IMR-90 (cell line): ENCODE data around the gene LIN7B. TPM values are rescaled to one million over a fixed set of nuclear protein-coding genes. Genes with fewer than 3 reads are reported as not detected.

Experiments used
- ATAC-seq: fragments of 200-7000 bp; cut with Tn5 transposase; 2 replicates; pipeline ENCODE4 v1.9.1; 2020; ENCODE audit warnings: low read depth, mild to moderate bottlenecking, moderate library complexity
- BruUV-seq: library from RNA; stranded (reverse); fragments of 400-500 nt; replicated peaks from 2 replicates; lab custom pipeline; 2021; lab: Mats Ljungman, UMichigan
- CTCF ChIA-PET: fragments of 300-600 bp; formaldehyde crosslinking; extraction: SDS; loops from one replicate; lab custom pipeline; 2021; ENCODE audit warnings: antibody characterized with exemption; lab: Yijun Ruan, JAX
- POLR2A ChIA-PET: fragments of 300-600 bp; sonication (Branson Sonifier 250); formaldehyde crosslinking; loops from one replicate; lab custom pipeline; 2022; ENCODE audit warnings: antibody characterized with exemption; ENCODE audit not compliant: unreplicated experiment; lab: Charles Lee
- DNase-seq: peaks from one replicate; pipeline ENCODE4 v3.0.0; 2013
- H2AFZ ChIP-seq: replicated peaks from 2 replicates; pipeline ENCODE3; 2013; ENCODE audit warnings: low read length, mild to moderate bottlenecking; ENCODE audit not compliant: poor library complexity
- H2AK5ac ChIP-seq: 2 replicates; pipeline ENCODE4 v1.6.1; 2013; ENCODE audit warnings: low read depth, low read length, inconsistent platforms
- H2AK9ac ChIP-seq: replicated peaks from 2 replicates; pipeline ENCODE3; 2013; ENCODE audit warnings: mild to moderate bottlenecking, low read depth, low read length, moderate library complexity; ENCODE audit not compliant: poor library complexity
- H2BK120ac ChIP-seq: 2 replicates; pipeline ENCODE4 v1.6.1; 2013; ENCODE audit warnings: low read depth, low read length, inconsistent platforms
- H2BK15ac ChIP-seq: 3 replicates; pipeline ENCODE4 v1.6.1; 2013; ENCODE audit warnings: low read depth, low read length, inconsistent platforms
- H2BK20ac ChIP-seq: 2 replicates; pipeline ENCODE4 v1.6.1; 2013; ENCODE audit warnings: low read depth, mild to moderate bottlenecking, inconsistent platforms, low read length, moderate library complexity
- H2BK5ac ChIP-seq: 2 replicates; pipeline ENCODE4 v1.6.1; 2013; ENCODE audit warnings: mild to moderate bottlenecking, low read depth, low read length, inconsistent platforms; ENCODE audit not compliant: poor library complexity, severe bottlenecking
- H3K14ac ChIP-seq: replicated peaks from 2 replicates; pipeline ENCODE4 v1.6.1; 2013; ENCODE audit warnings: low read depth, low read length, inconsistent platforms
- H3K18ac ChIP-seq: 2 replicates; pipeline ENCODE4 v1.6.1; 2013; ENCODE audit warnings: low read depth, low read length, control low read depth
- H3K23ac ChIP-seq: 2 replicates; pipeline ENCODE4 v1.6.1; 2013; ENCODE audit warnings: low read depth, low read length, inconsistent platforms
- H3K27ac ChIP-seq: 2 replicates; pipeline ENCODE4 v1.5.1; 2013; ENCODE audit warnings: mild to moderate bottlenecking, control low read depth, low read length; ENCODE audit not compliant: insufficient read depth
- H3K27me3 ChIP-seq: 2 replicates; pipeline ENCODE4 v1.6.1; 2013; ENCODE audit warnings: low read length; ENCODE audit not compliant: control insufficient read depth, insufficient read depth
- H3K36me3 ChIP-seq: 2 replicates; pipeline ENCODE4 v1.6.1; 2013; ENCODE audit warnings: low read length, mixed read lengths; ENCODE audit not compliant: control insufficient read depth, insufficient read depth
- H3K4ac ChIP-seq: 2 replicates; pipeline ENCODE4 v1.6.1; 2013; ENCODE audit warnings: low read depth, low read length, inconsistent platforms
- H3K4me1 ChIP-seq: 2 replicates; pipeline ENCODE4 v1.6.1; 2013; ENCODE audit warnings: low read length, mixed read lengths; ENCODE audit not compliant: control insufficient read depth, insufficient read depth
- H3K4me2 ChIP-seq: 2 replicates; pipeline ENCODE4 v1.6.1; 2013; ENCODE audit warnings: low read depth, mild to moderate bottlenecking, control low read depth, low read length, moderate library complexity
- H3K4me3 ChIP-seq: 2 replicates; pipeline ENCODE4 v1.5.1; 2013; ENCODE audit warnings: low read depth, mild to moderate bottlenecking, control low read depth, low read length, moderate library complexity; ENCODE audit not compliant: insufficient read depth
- H3K56ac ChIP-seq: 2 replicates; pipeline ENCODE4 v1.6.1; 2013; ENCODE audit warnings: low read length, inconsistent platforms; ENCODE audit not compliant: insufficient read depth; ENCODE audit errors: extremely low read depth
- H3K79me1 ChIP-seq, 2 experiments: 2 replicates each; pipeline ENCODE4 v1.6.1; 2013; ENCODE audit warnings: low read length in 2 of 2, inconsistent platforms in 1 of 2, low read depth in 1 of 2
- H3K9ac ChIP-seq: 2 replicates; pipeline ENCODE4 v1.6.1; 2013; ENCODE audit warnings: low read depth, low read length, control low read depth
- H3K9me1 ChIP-seq: 2 replicates; pipeline ENCODE4 v1.6.1; 2013; ENCODE audit warnings: low read length, inconsistent platforms; ENCODE audit not compliant: insufficient read depth
- H3K9me3 ChIP-seq: 2 replicates; pipeline ENCODE4 v1.6.1; 2013; ENCODE audit warnings: low read length; ENCODE audit not compliant: control insufficient read depth, insufficient read depth
- H4K20me1 ChIP-seq: 2 replicates; pipeline ENCODE4 v1.6.1; 2013; ENCODE audit warnings: low read length, inconsistent platforms; ENCODE audit not compliant: insufficient read depth
- H4K5ac ChIP-seq: 2 replicates; pipeline ENCODE4 v1.6.1; 2013; ENCODE audit warnings: mild to moderate bottlenecking, low read depth, low read length, control low read depth
- H4K8ac ChIP-seq, 2 experiments: 2 replicates each; pipeline ENCODE4 v1.6.1; 2013; ENCODE audit warnings: low read depth in 2 of 2, low read length in 2 of 2, control low read depth in 1 of 2, inconsistent platforms in 1 of 2
- H4K91ac ChIP-seq: 2 replicates; pipeline ENCODE4 v1.6.1; 2013; ENCODE audit warnings: low read depth, low read length, inconsistent platforms; ENCODE audit not compliant: insufficient read depth
- CEBPB ChIP-seq: IDR thresholded peaks from 2 replicates; pipeline ENCODE4 v1.6.1; 2012; ENCODE audit warnings: low read depth, low read length, improper control_type of control experiment
- CHD1 ChIP-seq: IDR thresholded peaks from 2 replicates; pipeline ENCODE4 v1.6.1; 2012; ENCODE audit warnings: low read depth, low read length, improper control_type of control experiment
- CTCF ChIP-seq: conservative IDR thresholded peaks from 2 replicates; pipeline ENCODE4 v1.5.1; 2012; ENCODE audit warnings: mild to moderate bottlenecking, low read depth, low read length, improper control_type of control experiment
- ELK1 ChIP-seq: fragments of 150-350 bp; IDR thresholded peaks from 2 replicates; pipeline ENCODE4 v1.6.1; 2016; ENCODE audit warnings: low read depth, mild to moderate bottlenecking, low read length, moderate library complexity, borderline replicate concordance
- FOS ChIP-seq: fragments of 150-350 bp; IDR thresholded peaks from 2 replicates; pipeline ENCODE4 v1.6.1; 2016; ENCODE audit warnings: low read depth, low read length
- MAFK ChIP-seq: IDR thresholded peaks from 2 replicates; pipeline ENCODE4 v1.6.1; 2012; ENCODE audit warnings: low read depth, low read length, improper control_type of control experiment
- MAZ ChIP-seq: IDR thresholded peaks from 2 replicates; pipeline ENCODE4 v1.6.1; 2012; ENCODE audit warnings: low read depth, mild to moderate bottlenecking, low read length, improper control_type of control experiment, moderate library complexity, borderline replicate concordance
- MXI1 ChIP-seq: IDR thresholded peaks from 2 replicates; pipeline ENCODE4 v1.6.1; 2012; ENCODE audit warnings: low read depth, mild to moderate bottlenecking, low read length, moderate library complexity, borderline replicate concordance
- NFE2L2 ChIP-seq: fragments of 150-350 bp; IDR thresholded peaks from 2 replicates; pipeline ENCODE4 v1.6.1; 2016; ENCODE audit warnings: low read depth, mild to moderate bottlenecking, low read length
- POLR2A ChIP-seq: IDR thresholded peaks from 2 replicates; pipeline ENCODE4 v1.6.1; 2012; ENCODE audit warnings: mild to moderate bottlenecking, low read depth, low read length
- RAD21 ChIP-seq: IDR thresholded peaks from 2 replicates; pipeline ENCODE4 v1.6.1; 2012; ENCODE audit warnings: low read length, improper control_type of control experiment
- RCOR1 ChIP-seq: IDR thresholded peaks from 2 replicates; pipeline ENCODE4 v1.6.1; 2012; ENCODE audit warnings: mild to moderate bottlenecking, low read length, improper control_type of control experiment; ENCODE audit not compliant: insufficient replicate concordance
- RFX5 ChIP-seq: IDR thresholded peaks from 2 replicates; pipeline ENCODE4 v1.8.0; 2012; ENCODE audit warnings: low read depth, mild to moderate bottlenecking, low read length, moderate library complexity
- SMC3 ChIP-seq: fragments of 150-350 bp; IDR thresholded peaks from 2 replicates; pipeline ENCODE4 v1.6.1; 2016; ENCODE audit warnings: low read depth, mild to moderate bottlenecking, antibody characterized with exemption, low read length, moderate library complexity
- USF2 ChIP-seq: fragments of 150-350 bp; IDR thresholded peaks from 2 replicates; pipeline ENCODE4 v1.6.1; 2017; ENCODE audit warnings: mild to moderate bottlenecking, antibody characterized with exemption, low read length, low read depth
- WGBS, 2 experiments: methylation state at CpG; one replicate each; pipeline versions ENCODE4 v1.1.5 to v1.1.7; 2013; ENCODE audit warnings: missing lambda C conversion rate in 2 of 2; ENCODE audit not compliant: insufficient read length in 1 of 2; ENCODE audit errors: extremely low coverage in 2 of 2; 5-methylcytosine and 5-hydroxymethylcytosine counted together
- dilution Hi-C: fragments of 300-500 bp; cut with HindIII; formaldehyde crosslinking; loops from one replicate; pipeline ENCODE4 v1.14.3; 2018; ENCODE audit warnings: low sequenced_read_pairs; ENCODE audit not compliant: unreplicated experiment
- in situ Hi-C: fragments of 300-500 bp; cut with MboI; formaldehyde crosslinking; loops from 3 replicates; pipeline ENCODE4 v1.14.3; 2019; ENCODE audit warnings: low sequenced_read_pairs, inconsistent platforms, mixed read lengths
- intact Hi-C: fragments of 100-400 bp; cut with micrococcal nuclease; formaldehyde crosslinking; loops from 2 replicates; pipeline ENCODE4 v1.10.0; 2022
- polyA plus RNA-seq, 3 experiments: library from polyadenylated mRNA; depleted of rRNA; stranded (reverse); fragments of >200 nt; gene quantifications; 2 replicates each; pipeline ENCODE4 v1.2.3, GENCODE V29; 2012; ENCODE audit warnings: low replicate concordance in 1 of 3
- total RNA-seq: library from RNA; depleted of rRNA; stranded (reverse); fragments of >200 nt; gene quantifications from 2 replicates; pipeline ENCODE4 v1.2.3, GENCODE V29; 2012

Gene LIN7B
- total and polyA plus RNA-seq, 2 of the 4 experiments (the other 2 are of a cell fraction), result 3.8 to 8.0 TPM

- intact Hi-C loops (loop anchor here (5.0 kb wide), 1 partner anchor 78 kb away; the partner anchor contains the start of genes GYS1 and RUVBL2), in situ Hi-C loops (no loop called here), dilution Hi-C loops (no loop called here)
- H3K4me2 ChIP-seq, result no peak overlapping the region
- H3K36me3 ChIP-seq, result no peaks in the 10 kb centered on the region
- no peak overlapping the region for H3K18ac ChIP-seq
- DNase-seq, result no peak
- H2AFZ ChIP-seq, result no peak overlapping the region
- H4K91ac ChIP-seq, result no peak overlapping the region
- H2BK20ac ChIP-seq, result no peak overlapping the region
- H3K4me3 ChIP-seq, result no peak overlapping the region
- H2AK9ac ChIP-seq, result no peak overlapping the region
- H2BK5ac ChIP-seq, result no peak overlapping the region
- no peak overlapping the region for H2AK5ac ChIP-seq
- no peak overlapping the region for H2BK15ac ChIP-seq
- H4K8ac ChIP-seq, result no peak overlapping the region
- H3K9ac ChIP-seq, result no peak overlapping the region
- H4K20me1 ChIP-seq, result no peaks in the 10 kb centered on the region
- ATAC-seq, result no peak
- ChIA-PET CTCF (no interaction called here), POLR2A (no interaction called here)
- H3K14ac ChIP-seq, result no peak overlapping the region
- H3K79me1 ChIP-seq, result no peaks in the 10 kb centered on the region
- H3K9me1 ChIP-seq, result no peaks in the 10 kb centered on the region
- H3K9me3 ChIP-seq, result peaks cover 18% of the 10 kb centered on the region
- H3K23ac ChIP-seq, result no peak overlapping the region
- no peak overlapping the region for H3K27ac ChIP-seq
- peaks cover 58% of the 10 kb centered on the region for H3K27me3 ChIP-seq
- no peaks in the 10 kb centered on the region for H3K4me1 ChIP-seq
- TF ChIP-seq CEBPB, result no peak
- no peak for TF ChIP-seq FOS
- no peak for TF ChIP-seq MXI1
- no peak for TF ChIP-seq CHD1
- no peak for TF ChIP-seq MAFK
- no peak for TF ChIP-seq POLR2A
- TF ChIP-seq RAD21, result no peak
- TF ChIP-seq SMC3, result no peak
- no peak for TF ChIP-seq RFX5
- TF ChIP-seq RCOR1, result no peak
- no peak for TF ChIP-seq NFE2L2
- no peak for TF ChIP-seq ELK1
- TF ChIP-seq USF2, result no peak
- TF ChIP-seq CTCF, result no peak
- no peak for TF ChIP-seq MAZ
- 94% methylated on average over 16 of the region's 21 CpGs; no CpG with 5 or more reads in 1 of the 2 experiments for WGBS, 2 experiments
- no peak overlapping the region for H3K56ac ChIP-seq
- H2BK120ac ChIP-seq, result no peak overlapping the region
- no peak overlapping the region for H4K5ac ChIP-seq
- no peak overlapping the region for H3K4ac ChIP-seq
- BruUV-seq, result no TSS peak
Measured at GRCh38 chr19:49070416-49070815, 43.8 kb upstream of the LIN7B start.
